Liver (tissue), 9 donors: ENCODE data around the gene FBXO47. TPM values are rescaled to one million over a fixed set of nuclear protein-coding genes. Genes with fewer than 3 reads are reported as not detected.

Experiments used
- DNase-seq: peaks from one replicate; pipeline ENCODE4 v3.0.0-alpha.2; 2017; ENCODE audit warnings: low spot score
- H3K27ac ChIP-seq, 2 donors: one replicate each; pipeline ENCODE4 v1.7.0; 2013; ENCODE audit warnings: inconsistent platforms in 2 of 2, low read length in 2 of 2, control low read depth in 1 of 2, low read depth in 1 of 2, mild to moderate bottlenecking in 1 of 2
- H3K27me3 ChIP-seq, 4 donors: one replicate each; pipeline versions ENCODE4 v1.6.1 to v1.7.0; 2013; ENCODE audit warnings: low read length in 3 of 4, inconsistent platforms in 1 of 4, mild to moderate bottlenecking in 1 of 4, moderate library complexity in 1 of 4; ENCODE audit not compliant: control insufficient read depth in 4 of 4, insufficient read depth in 4 of 4
- H3K36me3 ChIP-seq, 4 donors: one replicate each; pipeline versions ENCODE4 v1.6.1 to v1.7.0; 2013; ENCODE audit warnings: low read length in 3 of 4, mild to moderate bottlenecking in 3 of 4, low read depth in 1 of 4, moderate library complexity in 1 of 4; ENCODE audit not compliant: control insufficient read depth in 4 of 4, insufficient read depth in 3 of 4
- H3K4me1 ChIP-seq, 4 donors: one replicate each; pipeline versions ENCODE4 v1.6.1 to v1.7.0; 2013; ENCODE audit warnings: low read length in 3 of 4, mild to moderate bottlenecking in 3 of 4, moderate library complexity in 1 of 4; ENCODE audit not compliant: control insufficient read depth in 4 of 4, insufficient read depth in 4 of 4
- H3K4me3 ChIP-seq, 3 donors: one replicate each; pipeline versions ENCODE4 v1.6.1 to v1.7.0; 2013; ENCODE audit warnings: low read length in 3 of 3, control low read depth in 1 of 3, low read depth in 1 of 3, mild to moderate bottlenecking in 1 of 3
- H3K9ac ChIP-seq, 2 donors: one replicate each; pipeline ENCODE4 v1.7.0; 2013; ENCODE audit warnings: low read length in 2 of 2, mild to moderate bottlenecking in 2 of 2, moderate library complexity in 2 of 2, control low read depth in 1 of 2, low read depth in 1 of 2
- H3K9me3 ChIP-seq, 4 donors: one replicate each; pipeline versions ENCODE4 v1.6.1 to v1.7.0; 2013; ENCODE audit warnings: low read length in 3 of 4; ENCODE audit not compliant: control insufficient read depth in 4 of 4
- CTCF ChIP-seq: fragments of 150-350 bp; IDR thresholded peaks from 2 replicates; pipeline ENCODE4 v1.5.1; 2017; ENCODE audit warnings: improper control_type of control experiment, low read depth, low read length; ENCODE audit not compliant: missing input control
- EGR1 ChIP-seq, 2 donors: IDR thresholded peaks; 2 replicates each; pipeline ENCODE4 v1.6.1; 2016 to 2018; ENCODE audit warnings: antibody characterized with exemption in 2 of 2, low read depth in 2 of 2
- FOXA1 ChIP-seq: IDR thresholded peaks from 2 replicates; pipeline ENCODE4 v1.6.1; 2016; ENCODE audit warnings: antibody characterized with exemption
- FOXA2 ChIP-seq: IDR thresholded peaks from 2 replicates; pipeline ENCODE4 v1.6.1; 2016; ENCODE audit warnings: antibody characterized with exemption
- GABPA ChIP-seq, 2 donors: IDR thresholded peaks in 1 of 2; conservative IDR thresholded peaks in 1 of 2; 2 replicates each; pipeline ENCODE4 v1.6.1; 2016; ENCODE audit warnings: antibody characterized with exemption in 2 of 2, mild to moderate bottlenecking in 1 of 2, moderate library complexity in 1 of 2
- HNF4A ChIP-seq, 2 donors: conservative IDR thresholded peaks; 2 replicates each; pipeline ENCODE4 v1.6.1; 2016; ENCODE audit warnings: antibody characterized with exemption in 2 of 2, mild to moderate bottlenecking in 2 of 2
- HNF4G ChIP-seq: IDR thresholded peaks from 2 replicates; pipeline ENCODE4 v1.6.1; 2016; ENCODE audit warnings: antibody characterized with exemption
- JUND ChIP-seq, 2 donors: IDR thresholded peaks; 2 replicates each; pipeline ENCODE4 v1.6.1; 2016; ENCODE audit warnings: antibody characterized with exemption in 2 of 2
- MAX ChIP-seq: IDR thresholded peaks from 2 replicates; pipeline ENCODE4 v1.6.1; 2016; ENCODE audit warnings: antibody characterized with exemption
- NR2F2 ChIP-seq: IDR thresholded peaks from 2 replicates; pipeline ENCODE4 v1.6.1; 2016; ENCODE audit warnings: antibody characterized with exemption
- RAD21 ChIP-seq, 2 donors: IDR thresholded peaks; 2 replicates each; pipeline ENCODE4 v1.6.1; 2016; ENCODE audit warnings: antibody characterized with exemption in 2 of 2, mild to moderate bottlenecking in 2 of 2
- RXRA ChIP-seq, 2 donors: IDR thresholded peaks; 2 replicates each; pipeline ENCODE4 v1.6.1; 2017 to 2018; ENCODE audit warnings: antibody characterized with exemption in 2 of 2, mild to moderate bottlenecking in 1 of 2
- SP1 ChIP-seq: IDR thresholded peaks from 2 replicates; pipeline ENCODE4 v1.6.1; 2018; ENCODE audit warnings: antibody characterized with exemption, mild to moderate bottlenecking
- TAF1 ChIP-seq: conservative IDR thresholded peaks from 2 replicates; pipeline ENCODE4 v1.6.1; 2016; ENCODE audit warnings: antibody characterized with exemption, mild to moderate bottlenecking
- YY1 ChIP-seq: IDR thresholded peaks from 2 replicates; pipeline ENCODE4 v1.6.1; 2016; ENCODE audit warnings: antibody characterized with exemption, mild to moderate bottlenecking
- WGBS: extraction: QIAGEN DNeasy Blood & Tissue Kit; methylation state at CpG from one replicate; pipeline ENCODE4 v1.1.7; 2013; 5-methylcytosine and 5-hydroxymethylcytosine counted together
- polyA plus RNA-seq, 2 donors: library from polyadenylated mRNA; stranded (reverse) in 1 of 2; unstranded in 1 of 2; fragments of 200-250 nt in 1 of 2; fragments of >200 nt in 1 of 2; fragmentation: Nextera tagmentation in 1 of 2; extraction: Ambion mirVana in 1 of 2; gene quantifications; one replicate each; pipeline versions ENCODE4 v1.2.1 to v1.2.3, GENCODE V29; 2013 to 2015
- total RNA-seq, 2 donors: library from RNA; depleted of rRNA; stranded (reverse); fragments of >200 nt; gene quantifications; one replicate each; pipeline ENCODE4 v1.2.3, GENCODE V29; 2014
- TF ChIP-seq, protein P1 (sequence below): IDR thresholded peaks from 2 replicates; pipeline ENCODE4 v1.6.1; 2016; ENCODE audit warnings: antibody characterized with exemption
- TF ChIP-seq, protein P2 (sequence below): IDR thresholded peaks from 2 replicates; pipeline ENCODE4 v1.6.1; 2016; ENCODE audit warnings: antibody characterized with exemption
- TF ChIP-seq, protein P3 (sequence below): IDR thresholded peaks from 2 replicates; pipeline ENCODE4 v1.6.1; 2016; ENCODE audit warnings: antibody characterized with exemption, mild to moderate bottlenecking
- donor health status: healthy.
- donor health status: healthy.
- donor health status: healthy.
- donor health status: healthy.
- donor health status: healthy.

Gene FBXO47
- total and polyA plus RNA-seq, 4 donors: not detected

GRCh38 chr17:39016193-39017153 lies 49.3 kb upstream of the FBXO47 start:
- Histone ChIP-seq H3K36me3 (no peaks in the 10 kb centered on the region), H3K4me1 (peaks cover 0 to 2% (median 0%) of the 10 kb centered on the region in 4 donors), H3K9me3 (no peaks in the 10 kb centered on the region), H3K4me3 (no peak overlapping the region), H3K9ac (no peak overlapping the region), H3K27me3 (no peaks in the 10 kb centered on the region), H3K27ac (no peak overlapping the region)
- no peak for TF ChIP-seq TAF1
- no peak for TF ChIP-seq FOXA2
- TF ChIP-seq, protein P1, sequence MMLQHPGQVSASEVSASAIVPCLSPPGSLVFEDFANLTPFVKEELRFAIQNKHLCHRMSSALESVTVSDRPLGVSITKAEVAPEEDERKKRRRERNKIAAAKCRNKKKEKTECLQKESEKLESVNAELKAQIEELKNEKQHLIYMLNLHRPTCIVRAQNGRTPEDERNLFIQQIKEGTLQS: no peak
- no peak for TF ChIP-seq RAD21 (IDR thresholded peaks at IDR 0.05)
- TF ChIP-seq, protein P2, sequence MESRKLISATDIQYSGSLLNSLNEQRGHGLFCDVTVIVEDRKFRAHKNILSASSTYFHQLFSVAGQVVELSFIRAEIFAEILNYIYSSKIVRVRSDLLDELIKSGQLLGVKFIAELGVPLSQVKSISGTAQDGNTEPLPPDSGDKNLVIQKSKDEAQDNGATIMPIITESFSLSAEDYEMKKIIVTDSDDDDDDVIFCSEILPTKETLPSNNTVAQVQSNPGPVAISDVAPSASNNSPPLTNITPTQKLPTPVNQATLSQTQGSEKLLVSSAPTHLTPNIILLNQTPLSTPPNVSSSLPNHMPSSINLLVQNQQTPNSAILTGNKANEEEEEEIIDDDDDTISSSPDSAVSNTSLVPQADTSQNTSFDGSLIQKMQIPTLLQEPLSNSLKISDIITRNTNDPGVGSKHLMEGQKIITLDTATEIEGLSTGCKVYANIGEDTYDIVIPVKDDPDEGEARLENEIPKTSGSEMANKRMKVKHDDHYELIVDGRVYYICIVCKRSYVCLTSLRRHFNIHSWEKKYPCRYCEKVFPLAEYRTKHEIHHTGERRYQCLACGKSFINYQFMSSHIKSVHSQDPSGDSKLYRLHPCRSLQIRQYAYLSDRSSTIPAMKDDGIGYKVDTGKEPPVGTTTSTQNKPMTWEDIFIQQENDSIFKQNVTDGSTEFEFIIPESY: no peak
- no peak for TF ChIP-seq HNF4A (conservative IDR thresholded peaks at IDR 0.05)
- TF ChIP-seq RXRA (IDR thresholded peaks at IDR 0.05): no peak
- no peak for TF ChIP-seq HNF4G
- no peak for TF ChIP-seq MAX
- TF ChIP-seq CTCF: no peak
- no peak for TF ChIP-seq SP1
- no peak for TF ChIP-seq YY1
- TF ChIP-seq EGR1 (IDR thresholded peaks at IDR 0.05; ENCODE audit: low read depth in 2 of 2): no peak
- TF ChIP-seq NR2F2: no peak
- no peak for TF ChIP-seq GABPA (IDR thresholded peaks at IDR 0.05 in 1 of 2, conservative IDR thresholded peaks at IDR 0.05 in 1 of 2)
- TF ChIP-seq FOXA1: no peak
- TF ChIP-seq JUND (IDR thresholded peaks at IDR 0.05): no peak
- TF ChIP-seq, protein P3, sequence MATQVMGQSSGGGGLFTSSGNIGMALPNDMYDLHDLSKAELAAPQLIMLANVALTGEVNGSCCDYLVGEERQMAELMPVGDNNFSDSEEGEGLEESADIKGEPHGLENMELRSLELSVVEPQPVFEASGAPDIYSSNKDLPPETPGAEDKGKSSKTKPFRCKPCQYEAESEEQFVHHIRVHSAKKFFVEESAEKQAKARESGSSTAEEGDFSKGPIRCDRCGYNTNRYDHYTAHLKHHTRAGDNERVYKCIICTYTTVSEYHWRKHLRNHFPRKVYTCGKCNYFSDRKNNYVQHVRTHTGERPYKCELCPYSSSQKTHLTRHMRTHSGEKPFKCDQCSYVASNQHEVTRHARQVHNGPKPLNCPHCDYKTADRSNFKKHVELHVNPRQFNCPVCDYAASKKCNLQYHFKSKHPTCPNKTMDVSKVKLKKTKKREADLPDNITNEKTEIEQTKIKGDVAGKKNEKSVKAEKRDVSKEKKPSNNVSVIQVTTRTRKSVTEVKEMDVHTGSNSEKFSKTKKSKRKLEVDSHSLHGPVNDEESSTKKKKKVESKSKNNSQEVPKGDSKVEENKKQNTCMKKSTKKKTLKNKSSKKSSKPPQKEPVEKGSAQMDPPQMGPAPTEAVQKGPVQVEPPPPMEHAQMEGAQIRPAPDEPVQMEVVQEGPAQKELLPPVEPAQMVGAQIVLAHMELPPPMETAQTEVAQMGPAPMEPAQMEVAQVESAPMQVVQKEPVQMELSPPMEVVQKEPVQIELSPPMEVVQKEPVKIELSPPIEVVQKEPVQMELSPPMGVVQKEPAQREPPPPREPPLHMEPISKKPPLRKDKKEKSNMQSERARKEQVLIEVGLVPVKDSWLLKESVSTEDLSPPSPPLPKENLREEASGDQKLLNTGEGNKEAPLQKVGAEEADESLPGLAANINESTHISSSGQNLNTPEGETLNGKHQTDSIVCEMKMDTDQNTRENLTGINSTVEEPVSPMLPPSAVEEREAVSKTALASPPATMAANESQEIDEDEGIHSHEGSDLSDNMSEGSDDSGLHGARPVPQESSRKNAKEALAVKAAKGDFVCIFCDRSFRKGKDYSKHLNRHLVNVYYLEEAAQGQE: no peak
- DNase-seq: no peak
- WGBS: 74% methylated on average over 9 of the region's 9 CpGs
